SK-N-SH (cell line): ENCODE data around the gene FREY1.

Source experiments
- CTCF ChIP-seq: fragments of 200-600 bp; sonication (generic); IDR thresholded peaks from 2 replicates; pipeline ENCODE4 v1.6.1; 2017; ENCODE audit warnings: antibody characterized with exemption, mild to moderate bottlenecking, moderate library complexity
- EP300 ChIP-seq, 2 experiments: IDR thresholded peaks; 2 replicates each; pipeline versions ENCODE4 v1.4.0 to v1.6.1; 2012; ENCODE audit warnings: borderline replicate concordance in 1 of 2, low read depth in 1 of 2, low read length in 1 of 2
- GABPA ChIP-seq: IDR thresholded peaks from 2 replicates; pipeline ENCODE4 v1.4.0; 2012; ENCODE audit warnings: low read depth, mild to moderate bottlenecking
- POLR2AphosphoS5 ChIP-seq: IDR thresholded peaks from 2 replicates; pipeline ENCODE4 v1.6.1; 2012; ENCODE audit warnings: low read depth, low read length
- TAF1 ChIP-seq: IDR thresholded peaks from 2 replicates; pipeline ENCODE4 v1.6.1; 2012; ENCODE audit warnings: low read depth, mild to moderate bottlenecking, low read length, moderate library complexity, borderline replicate concordance

DNA sequence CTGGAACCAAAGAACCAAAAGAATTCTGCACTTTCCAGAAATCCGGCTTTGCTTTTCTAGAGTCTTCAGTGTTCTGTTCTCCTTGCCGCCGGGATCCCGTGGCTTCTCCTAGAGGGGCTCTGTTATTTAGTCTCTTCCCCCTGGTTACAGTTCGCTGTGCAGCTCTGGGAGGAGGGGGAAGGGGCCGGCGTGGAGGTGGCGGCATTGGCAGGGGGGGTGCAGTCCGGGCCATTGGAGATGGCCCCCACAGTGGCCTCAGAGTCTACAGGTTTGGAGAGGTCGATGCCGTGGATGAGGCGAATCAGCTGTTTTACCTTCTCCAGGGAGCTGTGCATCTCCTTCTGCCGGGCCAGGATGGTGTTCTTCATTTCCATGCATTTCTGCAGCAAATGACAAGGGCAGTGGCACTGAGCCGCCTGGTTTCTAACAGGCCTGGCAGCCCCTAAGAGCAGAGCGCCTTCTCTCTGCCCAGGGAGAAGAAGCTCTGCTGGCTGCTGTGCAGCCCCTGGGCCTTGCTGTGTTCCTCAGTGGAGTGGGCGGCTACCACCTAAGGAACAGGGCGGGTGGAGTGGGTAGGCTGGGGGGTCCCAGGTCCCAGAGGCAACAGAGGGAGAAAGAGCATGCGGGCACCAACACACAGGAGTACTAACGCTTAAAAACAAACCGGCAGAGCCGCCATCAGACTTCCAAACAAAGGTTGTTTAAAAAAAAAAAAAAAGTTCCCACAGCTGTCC lies 26.9 kb upstream of the FREY1 start:
- no peak for TF ChIP-seq CTCF
- TF ChIP-seq EP300 (IDR thresholded peaks at IDR 0.05; ENCODE audit: borderline replicate concordance in 1 of 2, low read depth in 1 of 2, low read length in 1 of 2): no peak
- TF ChIP-seq GABPA: no peak
- no peak for TF ChIP-seq POLR2AphosphoS5
- no peak for TF ChIP-seq TAF1
